ENCODE measurements around the gene NPHS1. TPM values are rescaled to one million over a fixed set of nuclear protein-coding genes. Genes with fewer than 3 reads are reported as not detected.

Gene NPHS1
- polyA plus RNA-seq, 1 donor from 2014 or later = 0.05 TPM

GRCh38 chr19:35813043-35813890 is 39.0 kb downstream of the NPHS1 start:
- no peaks in the 10 kb centered on the region for H3K79me2 ChIP-seq (replicated peaks; ENCODE audit: insufficient read depth, low read length)
- no peak overlapping the region for H3K4me2 ChIP-seq (ENCODE audit: low read length)
- no peaks in the 10 kb centered on the region for H3F3A ChIP-seq (ENCODE audit: insufficient read depth, low read length, poor library complexity, severe bottlenecking)
- no peak for TF ChIP-seq EZH2 (IDR thresholded peaks at IDR 0.05; ENCODE audit: borderline replicate concordance, insufficient read depth, low read length, poor library complexity, severe bottlenecking)
- no peak for TF ChIP-seq POLR2AphosphoS5 (IDR thresholded peaks at IDR 0.05)
- no peak for TF ChIP-seq MXI1 (conservative IDR thresholded peaks at IDR 0.05; ENCODE audit: poor library complexity, severe bottlenecking)
- TF ChIP-seq REST (IDR thresholded peaks at IDR 0.05; ENCODE audit: borderline replicate concordance) = no peak
- H3K9me3 ChIP-seq (ENCODE audit: low read length) = no peaks in the 10 kb centered on the region
- H3K27me3 ChIP-seq (ENCODE audit: insufficient read depth, low read depth, low read length) = no peaks in the 10 kb centered on the region
- H3K9me2 ChIP-seq (ENCODE audit: insufficient read depth, low read length) = no peaks in the 10 kb centered on the region
- no peak overlapping the region for H3K9ac ChIP-seq (ENCODE audit: low read length)
- no peak overlapping the region for H2AFZ ChIP-seq (ENCODE audit: low read depth, low read length)
- no peak overlapping the region for H3K4me3 ChIP-seq (ENCODE audit: low read length)
- H3K36me3 ChIP-seq (ENCODE audit: insufficient read depth, low read length) = no peaks in the 10 kb centered on the region
- H4K20me1 ChIP-seq (ENCODE audit: insufficient read depth) = no peaks in the 10 kb centered on the region
- no peak overlapping the region for H3K27ac ChIP-seq (ENCODE audit: low read length)

- H3K27me3 ChIP-seq (ENCODE audit: insufficient read depth, low read depth, low read length) = no peaks in the 10 kb centered on the region
- H3K4me3 ChIP-seq (ENCODE audit: low read length) = no peak within 1 kb of the TSS
- no peak within 1 kb of the TSS for H3K27ac ChIP-seq (ENCODE audit: low read length)
- H3K79me2 ChIP-seq (replicated peaks; ENCODE audit: insufficient read depth, low read length) = no peaks in the 10 kb centered on the region
- H3F3A ChIP-seq (ENCODE audit: insufficient read depth, low read length, poor library complexity, severe bottlenecking) = no peaks in the 10 kb centered on the region
- no peaks in the 10 kb centered on the region for H3K36me3 ChIP-seq (ENCODE audit: insufficient read depth, low read length)
- no peaks in the 10 kb centered on the region for H3K9me2 ChIP-seq (ENCODE audit: insufficient read depth, low read length)
- no peak for TF ChIP-seq POLR2AphosphoS5 (IDR thresholded peaks at IDR 0.05)
- TF ChIP-seq EZH2 (IDR thresholded peaks at IDR 0.05; ENCODE audit: borderline replicate concordance, insufficient read depth, low read length, poor library complexity, severe bottlenecking) = no peak
- TF ChIP-seq REST (IDR thresholded peaks at IDR 0.05; ENCODE audit: borderline replicate concordance) = no peak
- TF ChIP-seq CTCF (IDR thresholded peaks at IDR 0.05; ENCODE audit: poor library complexity, severe bottlenecking) = no peak
- no peak for TF ChIP-seq SMC3 (conservative IDR thresholded peaks at IDR 0.05; ENCODE audit: poor library complexity)
- TF ChIP-seq MXI1 (conservative IDR thresholded peaks at IDR 0.05; ENCODE audit: poor library complexity, severe bottlenecking) = no peak
- TF ChIP-seq TAF1 (IDR thresholded peaks at IDR 0.05; ENCODE audit: low read depth) = no peak
- no peak for TF ChIP-seq EP300 (conservative IDR thresholded peaks at IDR 0.05; ENCODE audit: poor library complexity, severe bottlenecking)
- TF ChIP-seq RAD21 (conservative IDR thresholded peaks at IDR 0.05) = no peak
- H4K20me1 ChIP-seq (ENCODE audit: insufficient read depth) = no peaks in the 10 kb centered on the region
- no peaks in the 10 kb centered on the region for H3K9me3 ChIP-seq (ENCODE audit: low read length)
- H3K4me2 ChIP-seq (ENCODE audit: low read length) = no peak within 1 kb of the TSS
- no peak within 1 kb of the TSS for H2AFZ ChIP-seq (ENCODE audit: low read depth, low read length)
- H3K9ac ChIP-seq (ENCODE audit: low read length) = no peak within 1 kb of the TSS
Measured at GRCh38 chr19:35812220-35813042, 39.9 kb downstream of the NPHS1 start, which contains the start of gene PRODH2. Gene PRODH2 (minus strand): TSS chr19:35812845. CDS start chr19:35812805, 40 bp downstream.

All from neural cell (in vitro differentiated cells).